NCI-H1436 treated with DMSO at 0.1 percent for 48 hours (cell line): ENCODE measurements around the gene VPS8.

ENCODE experiments used
- DNase-seq: peaks from one replicate; lab custom pipeline; 2025; lab: John Stamatoyannopoulos, UW

VPS8 gene

GRCh38 chr3:184784731-184785500 lies 27.1 kb upstream of the VPS8 start:
- no peak for DNase-seq

GRCh38 chr3:184785890-184786279 lies 26.1 kb upstream of the VPS8 start:
- no peak for DNase-seq

GRCh38 chr3:184786280-184786941 lies 25.6 kb upstream of the VPS8 start:
- no peak for DNase-seq

GRCh38 chr3:184788751-184789150 lies 23.2 kb upstream of the VPS8 start:
- no peak for DNase-seq

- DNase-seq, result no peak
These were observed 22.5 kb upstream of the VPS8 start for GRCh38 chr3:184789314-184789998.

GRCh38 chr3:184791171-184791570 lies 20.8 kb upstream of the VPS8 start:
- no peak for DNase-seq

- DNase-seq, result no peak
These were observed 16.3 kb upstream of the VPS8 start for GRCh38 chr3:184795522-184796190.

- no peak for DNase-seq
These were observed 15.4 kb upstream of the VPS8 start for GRCh38 chr3:184796551-184796950.

- no peak for DNase-seq
These were observed 15.0 kb upstream of the VPS8 start for GRCh38 chr3:184796954-184797353.

GRCh38 chr3:184798120-184798519 lies 13.8 kb upstream of the VPS8 start:
- DNase-seq, result no peak

- DNase-seq, result no peak
These were observed 11.5 kb upstream of the VPS8 start for GRCh38 chr3:184800349-184800930.

GRCh38 chr3:184801241-184801785 lies 10.7 kb upstream of the VPS8 start:
- DNase-seq, result no peak

- DNase-seq, result no peak
These were observed 9.8 kb upstream of the VPS8 start for GRCh38 chr3:184802150-184802549.

GRCh38 chr3:184804801-184805200 lies 7.2 kb upstream of the VPS8 start:
- DNase-seq, result no peak

- DNase-seq, result no peak
These were observed 6.5 kb upstream of the VPS8 start for GRCh38 chr3:184805351-184806038.

GRCh38 chr3:184806567-184807271 lies 5.2 kb upstream of the VPS8 start:
- no peak for DNase-seq

GRCh38 chr3:184807549-184807948 lies 4.4 kb upstream of the VPS8 start:
- no peak for DNase-seq

GRCh38 chr3:184808021-184808420 lies 3.9 kb upstream of the VPS8 start:
- DNase-seq, result no peak

GRCh38 chr3:184810146-184810545 lies 1.8 kb upstream of the VPS8 start:
- no peak for DNase-seq

GRCh38 chr3:184811034-184811433 lies 932 bp upstream of the VPS8 start:
- no peak for DNase-seq

- DNase-seq, result no peak
These were observed 335 bp upstream of the VPS8 start for GRCh38 chr3:184811663-184811998.
